ENCODE results near the gene RASL11A. TPM values are rescaled to one million over a fixed set of nuclear protein-coding genes. Genes with fewer than 3 reads are reported as not detected.

RASL11A gene
- total and polyA plus RNA-seq, 2 of the 13 experiments (the other 11 are each of a cell fraction or from before 2014, with no cell fraction given) = 3.0 to 4.1 TPM

DNA sequence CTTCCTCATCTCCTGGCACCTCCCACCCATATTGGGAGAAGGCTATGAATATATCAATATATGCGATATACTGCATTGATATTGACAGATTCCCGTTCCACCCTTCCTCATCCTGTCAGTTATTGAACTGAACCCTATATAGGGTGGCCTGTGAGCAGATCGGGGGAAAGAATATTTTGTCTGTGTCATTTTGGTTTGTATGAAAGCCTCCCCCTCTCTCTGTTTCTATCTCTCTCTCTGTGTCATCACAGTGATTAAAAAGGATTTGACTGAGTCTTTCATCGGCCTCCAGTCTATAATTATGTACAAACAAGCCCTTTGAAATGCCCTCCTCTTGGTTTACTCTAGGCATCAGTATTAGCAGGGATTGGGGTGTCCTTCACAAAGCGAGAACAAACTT, 35.7 kb downstream of the RASL11A start:
- ChIA-PET POLR2A (no interaction called here), CTCF (ENCODE audit: low intra/inter-chr PET ratio, low total read pairs) (no interaction called here)
- H3K4me2 ChIP-seq (ENCODE audit: low read depth, low read length) = no peak overlapping the region
- no peak overlapping the region for H3K9ac ChIP-seq (ENCODE audit: insufficient read depth, low read depth, low read length)
- H3K9me3 ChIP-seq (ENCODE audit: low read length) = no peaks in the 10 kb centered on the region
- TF ChIP-seq, protein P1, sequence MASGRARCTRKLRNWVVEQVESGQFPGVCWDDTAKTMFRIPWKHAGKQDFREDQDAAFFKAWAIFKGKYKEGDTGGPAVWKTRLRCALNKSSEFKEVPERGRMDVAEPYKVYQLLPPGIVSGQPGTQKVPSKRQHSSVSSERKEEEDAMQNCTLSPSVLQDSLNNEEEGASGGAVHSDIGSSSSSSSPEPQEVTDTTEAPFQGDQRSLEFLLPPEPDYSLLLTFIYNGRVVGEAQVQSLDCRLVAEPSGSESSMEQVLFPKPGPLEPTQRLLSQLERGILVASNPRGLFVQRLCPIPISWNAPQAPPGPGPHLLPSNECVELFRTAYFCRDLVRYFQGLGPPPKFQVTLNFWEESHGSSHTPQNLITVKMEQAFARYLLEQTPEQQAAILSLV (CRISPR knock-in tag; IDR thresholded peaks at IDR 0.05; ENCODE audit: borderline replicate concordance) = no peak
- no peak for TF ChIP-seq ZNF607 (CRISPR knock-in tag; IDR thresholded peaks at IDR 0.05; ENCODE audit: borderline replicate concordance)
- TF ChIP-seq, protein P2, sequence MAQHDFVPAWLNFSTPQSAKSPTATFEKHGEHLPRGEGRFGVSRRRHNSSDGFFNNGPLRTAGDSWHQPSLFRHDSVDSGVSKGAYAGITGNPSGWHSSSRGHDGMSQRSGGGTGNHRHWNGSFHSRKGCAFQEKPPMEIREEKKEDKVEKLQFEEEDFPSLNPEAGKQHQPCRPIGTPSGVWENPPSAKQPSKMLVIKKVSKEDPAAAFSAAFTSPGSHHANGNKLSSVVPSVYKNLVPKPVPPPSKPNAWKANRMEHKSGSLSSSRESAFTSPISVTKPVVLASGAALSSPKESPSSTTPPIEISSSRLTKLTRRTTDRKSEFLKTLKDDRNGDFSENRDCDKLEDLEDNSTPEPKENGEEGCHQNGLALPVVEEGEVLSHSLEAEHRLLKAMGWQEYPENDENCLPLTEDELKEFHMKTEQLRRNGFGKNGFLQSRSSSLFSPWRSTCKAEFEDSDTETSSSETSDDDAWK (CRISPR knock-in tag; IDR thresholded peaks at IDR 0.05) = no peak
- ATAC-seq (no peak), DNase-seq (ENCODE audit: low spot score) (no peak), FAIRE-seq (no peak)
- no peaks in the 10 kb centered on the region for H3K36me3 ChIP-seq (replicated peaks in 1 of 2; ENCODE audit: control insufficient read depth in 1 of 2, insufficient read depth in 2 of 2, low read length in 2 of 2)
- 0 out of 2 replicates have a peak, but pooled peaks cover 7% of the 10 kb centered on the region for H3K4me1 ChIP-seq (ENCODE audit: insufficient read depth, low read length)
- H3K27me3 ChIP-seq (ENCODE audit: control insufficient read depth in 1 of 2, insufficient read depth in 2 of 2, low read length in 2 of 2) = peaks cover 1 to 28% of the 10 kb centered on the region in 2 experiments; a peak in 4 of 5 replicates
- WGBS (ENCODE audit: low lambda C conversion rate) = 31% methylated on average over 5 of the region's 5 CpGs
- no peak overlapping the region for H2AFZ ChIP-seq (ENCODE audit: low read length)
- in situ Hi-C loops (cut with HindIII; ENCODE audit: extremely low pct_ligation_motif_present, low pct_unique_long_range_greater_than_20kb) = no loop called here
- intact Hi-C loops (cut with micrococcal nuclease; ENCODE audit: unreplicated experiment) = no loop called here
- no peak overlapping the region for H3K27ac ChIP-seq (ENCODE audit: extremely low read length, insufficient read depth, low read length)
- no peaks in the 10 kb centered on the region for H3K79me2 ChIP-seq (ENCODE audit: insufficient read depth, low read length)
- BruUV-seq (replicated peaks) = no TSS peak
- no peak overlapping the region for H3K4me3 ChIP-seq (replicated peaks in 1 of 3; ENCODE audit: insufficient read depth in 1 of 3, low read depth in 2 of 3, low read length in 3 of 3)
- no peaks in the 10 kb centered on the region for H4K20me1 ChIP-seq (ENCODE audit: insufficient read depth, low read length)

DNA sequence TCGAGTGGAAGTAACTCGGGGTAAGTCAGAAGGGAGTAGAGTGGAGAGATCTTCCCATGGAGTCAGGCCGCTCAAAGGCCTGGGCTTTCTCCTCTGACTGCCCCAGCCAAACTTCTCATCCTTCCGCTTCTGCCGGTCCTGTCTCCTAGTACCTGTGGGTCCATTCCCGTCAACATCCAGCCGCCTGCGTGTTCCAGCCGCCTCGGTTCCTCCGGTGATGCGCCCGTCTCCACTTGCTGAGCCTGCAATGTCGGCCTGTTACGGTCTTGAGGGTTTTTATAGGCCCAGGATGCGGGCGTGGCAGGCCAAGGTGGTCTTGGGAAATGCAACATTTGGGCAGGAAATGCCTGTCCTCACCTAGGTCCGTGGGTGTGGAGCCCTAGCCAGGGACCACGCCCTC, 38.3 kb downstream of the RASL11A start:
- CTCF ChIA-PET (ENCODE audit: low intra/inter-chr PET ratio, low total read pairs) = no interaction called here
- DNase-seq (ENCODE audit: low spot score) (no peak), ATAC-seq (no peak), FAIRE-seq (no peak)
- H2AFZ ChIP-seq (ENCODE audit: low read length) = no peak overlapping the region
- no peak overlapping the region for H3K9ac ChIP-seq (ENCODE audit: insufficient read depth, low read depth, low read length)
- H3K9me3 ChIP-seq (ENCODE audit: low read length) = no peaks in the 10 kb centered on the region
- 0 out of 2 replicates have a peak, but pooled peaks cover 7% of the 10 kb centered on the region for H3K4me1 ChIP-seq (ENCODE audit: insufficient read depth, low read length)
- no peak overlapping the region for H3K4me3 ChIP-seq (replicated peaks in 1 of 3; ENCODE audit: insufficient read depth in 1 of 3, low read depth in 2 of 3, low read length in 3 of 3)
- POLR2A ChIA-PET = no interaction called here
- H3K27ac ChIP-seq (ENCODE audit: extremely low read length, insufficient read depth, low read length) = no peak overlapping the region
- in situ Hi-C loops (cut with HindIII; ENCODE audit: extremely low pct_ligation_motif_present, low pct_unique_long_range_greater_than_20kb) (no loop called here), intact Hi-C loops (cut with micrococcal nuclease; ENCODE audit: unreplicated experiment) (no loop called here)
- BruUV-seq (replicated peaks) = no TSS peak
- H3K36me3 ChIP-seq (replicated peaks in 1 of 2; ENCODE audit: control insufficient read depth in 1 of 2, insufficient read depth in 2 of 2, low read length in 2 of 2) = no peaks in the 10 kb centered on the region
- no peaks in the 10 kb centered on the region for H3K79me2 ChIP-seq (ENCODE audit: insufficient read depth, low read length)
- peaks cover 1 to 28% of the 10 kb centered on the region in 2 experiments; a peak in 4 of 5 replicates for H3K27me3 ChIP-seq (ENCODE audit: control insufficient read depth in 1 of 2, insufficient read depth in 2 of 2, low read length in 2 of 2)
- H3K4me2 ChIP-seq (ENCODE audit: low read depth, low read length) = no peak overlapping the region
- no peaks in the 10 kb centered on the region for H4K20me1 ChIP-seq (ENCODE audit: insufficient read depth, low read length)
- WGBS (ENCODE audit: low lambda C conversion rate) = 78% methylated on average over 18 of the region's 19 CpGs
- TF ChIP-seq ZBTB8A (CRISPR knock-in tag; IDR thresholded peaks at IDR 0.05; ENCODE audit: borderline replicate concordance, low read depth) = no peak
- TF ChIP-seq YY1 (IDR thresholded peaks at IDR 0.05; ENCODE audit: insufficient read depth, insufficient replicate concordance, low read depth, low read length) = no peak
- TF ChIP-seq, protein P3, sequence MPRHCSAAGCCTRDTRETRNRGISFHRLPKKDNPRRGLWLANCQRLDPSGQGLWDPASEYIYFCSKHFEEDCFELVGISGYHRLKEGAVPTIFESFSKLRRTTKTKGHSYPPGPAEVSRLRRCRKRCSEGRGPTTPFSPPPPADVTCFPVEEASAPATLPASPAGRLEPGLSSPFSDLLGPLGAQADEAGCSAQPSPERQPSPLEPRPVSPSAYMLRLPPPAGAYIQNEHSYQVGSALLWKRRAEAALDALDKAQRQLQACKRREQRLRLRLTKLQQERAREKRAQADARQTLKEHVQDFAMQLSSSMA (CRISPR knock-in tag; IDR thresholded peaks at IDR 0.05) = no peak
- TF ChIP-seq, protein P4, sequence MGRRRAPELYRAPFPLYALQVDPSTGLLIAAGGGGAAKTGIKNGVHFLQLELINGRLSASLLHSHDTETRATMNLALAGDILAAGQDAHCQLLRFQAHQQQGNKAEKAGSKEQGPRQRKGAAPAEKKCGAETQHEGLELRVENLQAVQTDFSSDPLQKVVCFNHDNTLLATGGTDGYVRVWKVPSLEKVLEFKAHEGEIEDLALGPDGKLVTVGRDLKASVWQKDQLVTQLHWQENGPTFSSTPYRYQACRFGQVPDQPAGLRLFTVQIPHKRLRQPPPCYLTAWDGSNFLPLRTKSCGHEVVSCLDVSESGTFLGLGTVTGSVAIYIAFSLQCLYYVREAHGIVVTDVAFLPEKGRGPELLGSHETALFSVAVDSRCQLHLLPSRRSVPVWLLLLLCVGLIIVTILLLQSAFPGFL (CRISPR knock-in tag; IDR thresholded peaks at IDR 0.05) = no peak
- no peak for TF ChIP-seq TBP (CRISPR knock-in tag; IDR thresholded peaks at IDR 0.05)
- TF ChIP-seq, protein P5, sequence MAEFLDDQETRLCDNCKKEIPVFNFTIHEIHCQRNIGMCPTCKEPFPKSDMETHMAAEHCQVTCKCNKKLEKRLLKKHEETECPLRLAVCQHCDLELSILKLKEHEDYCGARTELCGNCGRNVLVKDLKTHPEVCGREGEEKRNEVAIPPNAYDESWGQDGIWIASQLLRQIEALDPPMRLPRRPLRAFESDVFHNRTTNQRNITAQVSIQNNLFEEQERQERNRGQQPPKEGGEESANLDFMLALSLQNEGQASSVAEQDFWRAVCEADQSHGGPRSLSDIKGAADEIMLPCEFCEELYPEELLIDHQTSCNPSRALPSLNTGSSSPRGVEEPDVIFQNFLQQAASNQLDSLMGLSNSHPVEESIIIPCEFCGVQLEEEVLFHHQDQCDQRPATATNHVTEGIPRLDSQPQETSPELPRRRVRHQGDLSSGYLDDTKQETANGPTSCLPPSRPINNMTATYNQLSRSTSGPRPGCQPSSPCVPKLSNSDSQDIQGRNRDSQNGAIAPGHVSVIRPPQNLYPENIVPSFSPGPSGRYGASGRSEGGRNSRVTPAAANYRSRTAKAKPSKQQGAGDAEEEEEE (CRISPR knock-in tag; IDR thresholded peaks at IDR 0.05; ENCODE audit: borderline replicate concordance) = no peak
- TF ChIP-seq ZNF777 (CRISPR knock-in tag; IDR thresholded peaks at IDR 0.05) = no peak
- no peak for TF ChIP-seq RFXANK (CRISPR knock-in tag; IDR thresholded peaks at IDR 0.05)
